Measurements from ENCODE around the gene SLC4A8.

The SLC4A8 gene

GRCh38 chr12:51471111-51471864 is 46.7 kb downstream of the SLC4A8 start:
- no peak for TF ChIP-seq CTCF (conservative IDR thresholded peaks at IDR 0.05)
- no peak overlapping the region for H3K27ac ChIP-seq

- H3K27ac ChIP-seq, result no peak overlapping the region
- no peak for TF ChIP-seq CTCF (conservative IDR thresholded peaks at IDR 0.05)
Observed at GRCh38 chr12:51472984-51473383, 48.4 kb downstream of the SLC4A8 start.

DNA sequence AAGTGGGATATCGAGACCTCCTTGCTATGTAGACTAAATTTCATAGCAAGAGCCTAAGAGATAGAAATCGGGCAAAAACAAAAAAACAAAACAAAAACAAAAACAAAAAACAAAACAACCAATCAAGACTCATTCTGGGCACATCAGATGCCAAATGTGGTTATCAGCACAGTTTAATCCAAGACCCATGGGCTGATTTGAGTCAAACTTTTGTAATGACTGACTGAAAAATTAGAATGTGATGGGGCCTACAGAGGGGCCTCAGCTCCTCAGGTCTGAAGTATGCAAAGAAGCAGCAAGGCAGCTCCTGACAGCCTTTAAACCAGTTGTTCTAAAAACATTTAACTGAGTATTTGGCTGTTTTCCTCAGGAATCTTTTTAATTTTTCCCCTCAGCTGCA is 49.3 kb downstream of the SLC4A8 start:
- TF ChIP-seq CTCF (conservative IDR thresholded peaks at IDR 0.05), result no peak
- no peak overlapping the region for H3K27ac ChIP-seq

DNA sequence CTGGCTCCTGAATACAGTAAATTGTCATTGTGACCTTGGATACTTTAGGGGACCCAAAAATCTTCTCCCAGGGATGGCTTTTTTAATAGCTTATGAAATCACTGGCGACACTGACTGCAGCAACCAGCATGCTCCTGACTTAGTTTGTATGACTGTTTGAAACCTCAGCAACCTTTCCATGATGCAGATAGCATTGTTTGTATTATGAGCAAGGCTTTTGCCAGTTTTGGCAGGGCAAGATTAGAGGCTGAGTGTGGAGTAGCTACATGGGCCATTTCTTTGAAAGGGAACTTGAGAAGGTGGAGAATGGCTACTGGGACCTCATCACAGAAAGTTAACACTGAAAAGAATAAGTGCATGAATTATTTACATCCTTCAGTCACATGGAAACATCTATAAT is 50.9 kb downstream of the SLC4A8 start:
- no peak for TF ChIP-seq CTCF (conservative IDR thresholded peaks at IDR 0.05)
- H3K27ac ChIP-seq, result no peak overlapping the region

- H3K27ac ChIP-seq, result no peak overlapping the region
- no peak for TF ChIP-seq CTCF (conservative IDR thresholded peaks at IDR 0.05)
Observed at GRCh38 chr12:51480978-51481377, 56.3 kb downstream of the SLC4A8 start.

GRCh38 chr12:51482929-51483697 is 58.5 kb downstream of the SLC4A8 start:
- no peak for TF ChIP-seq CTCF (conservative IDR thresholded peaks at IDR 0.05)
- H3K27ac ChIP-seq, result no peak overlapping the region

DNA sequence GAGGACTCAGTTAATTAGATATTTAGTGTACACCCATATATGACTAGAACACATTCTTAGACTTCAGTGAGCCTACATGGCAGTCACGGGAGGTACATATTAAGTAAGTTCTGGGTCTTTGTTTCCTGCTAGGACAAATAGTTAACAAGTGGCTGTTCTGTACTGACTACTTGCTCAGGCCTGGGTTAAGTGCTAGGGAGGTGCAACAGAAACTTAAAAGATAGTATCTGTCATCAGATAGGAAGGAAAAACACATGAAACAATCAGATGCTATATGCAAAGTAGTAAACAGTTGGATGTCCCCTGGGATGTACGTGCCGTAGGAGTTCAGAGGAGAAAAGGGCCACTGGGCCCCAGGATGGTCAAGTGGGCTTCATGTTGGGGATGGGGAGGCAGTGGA is 59.5 kb downstream of the SLC4A8 start:
- no peak overlapping the region for H3K27ac ChIP-seq
- no peak for TF ChIP-seq CTCF (conservative IDR thresholded peaks at IDR 0.05)

All from VCaP (cell line).